ENCODE data around the gene TSPAN19.

DNA sequence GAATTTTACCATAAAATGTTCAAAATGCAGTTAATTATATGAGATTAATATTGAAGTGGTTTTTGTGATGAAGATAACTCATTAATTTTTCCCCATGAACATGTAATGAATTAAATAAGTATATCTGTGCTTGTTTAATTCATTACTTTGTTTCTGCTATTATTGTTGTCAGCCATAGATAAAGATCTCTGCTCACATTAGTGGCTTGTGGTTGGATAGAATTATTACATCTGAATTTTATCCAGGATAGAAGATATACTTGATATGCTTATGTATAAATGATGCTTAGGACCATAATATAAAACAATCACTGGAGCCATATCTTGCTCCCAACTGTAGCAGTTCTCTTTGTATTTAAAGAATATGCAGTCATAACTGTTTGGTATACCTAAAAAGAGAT is 18.5 kb downstream of the TSPAN19 start:
- TF ChIP-seq POLR2A (IDR thresholded peaks at IDR 0.05), result no peak
- TF ChIP-seq, protein P1, sequence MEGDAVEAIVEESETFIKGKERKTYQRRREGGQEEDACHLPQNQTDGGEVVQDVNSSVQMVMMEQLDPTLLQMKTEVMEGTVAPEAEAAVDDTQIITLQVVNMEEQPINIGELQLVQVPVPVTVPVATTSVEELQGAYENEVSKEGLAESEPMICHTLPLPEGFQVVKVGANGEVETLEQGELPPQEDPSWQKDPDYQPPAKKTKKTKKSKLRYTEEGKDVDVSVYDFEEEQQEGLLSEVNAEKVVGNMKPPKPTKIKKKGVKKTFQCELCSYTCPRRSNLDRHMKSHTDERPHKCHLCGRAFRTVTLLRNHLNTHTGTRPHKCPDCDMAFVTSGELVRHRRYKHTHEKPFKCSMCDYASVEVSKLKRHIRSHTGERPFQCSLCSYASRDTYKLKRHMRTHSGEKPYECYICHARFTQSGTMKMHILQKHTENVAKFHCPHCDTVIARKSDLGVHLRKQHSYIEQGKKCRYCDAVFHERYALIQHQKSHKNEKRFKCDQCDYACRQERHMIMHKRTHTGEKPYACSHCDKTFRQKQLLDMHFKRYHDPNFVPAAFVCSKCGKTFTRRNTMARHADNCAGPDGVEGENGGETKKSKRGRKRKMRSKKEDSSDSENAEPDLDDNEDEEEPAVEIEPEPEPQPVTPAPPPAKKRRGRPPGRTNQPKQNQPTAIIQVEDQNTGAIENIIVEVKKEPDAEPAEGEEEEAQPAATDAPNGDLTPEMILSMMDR (IDR thresholded peaks at IDR 0.05 in 4 of 5, conservative IDR thresholded peaks at IDR 0.05 in 1 of 5), result no peak
